ENCODE results near the gene NOD1. TPM values are rescaled to one million over a fixed set of nuclear protein-coding genes. Genes with fewer than 3 reads are reported as not detected.

Gene NOD1
- polyA plus RNA-seq, 2 of the 4 experiments (the other 2 are of a cell fraction) = 4.8 to 6.5 TPM

DNA sequence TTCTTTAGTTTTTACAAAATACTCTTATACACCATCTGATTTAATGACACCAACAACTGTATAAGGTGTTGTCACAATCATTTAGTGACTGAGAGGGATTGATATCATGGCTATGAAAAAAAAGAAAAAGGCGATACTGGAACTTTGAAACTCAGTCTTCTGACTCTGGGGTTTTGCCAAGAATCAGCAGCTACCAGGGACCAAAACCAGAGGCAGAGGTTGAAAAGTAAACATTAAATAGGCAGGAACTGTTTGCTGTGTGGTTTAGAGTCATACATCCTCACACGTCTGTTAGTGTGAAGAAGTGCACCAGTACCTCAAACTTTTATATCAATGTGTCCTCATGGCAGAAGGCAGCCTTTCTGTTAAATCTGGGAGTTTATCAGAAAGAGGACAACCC, 46.0 kb upstream of the NOD1 start:
- Histone ChIP-seq H3K9me3 (no peaks in the 10 kb centered on the region), H3K27ac (no peak overlapping the region), H3K4me1 (peaks cover 18% of the 10 kb centered on the region; the same call in 2 of the 3 replicates), H3K4me2 (no peak overlapping the region), H3K4me3 (no peak overlapping the region)
- CTCF ChIA-PET = interaction anchor here (0.6 to 1.3 kb wide), 3 partner anchors 9 to 111 kb away, joined by 3 to 4 read pairs (median 4); no protein-coding TSS in a partner anchor
- POLR2A ChIA-PET = no interaction called here
- ATAC-seq (no peak), DNase-seq (ENCODE audit: low read depth in 1 of 2, low spot score in 1 of 2) (no peak), FAIRE-seq (no peak)
- 48% methylated on average over 2 of the region's 2 CpGs for WGBS (ENCODE audit: missing lambda C conversion rate)
- no peak for TF ChIP-seq GATA3 (IDR thresholded peaks at IDR 0.05; ENCODE audit: borderline replicate concordance)

DNA sequence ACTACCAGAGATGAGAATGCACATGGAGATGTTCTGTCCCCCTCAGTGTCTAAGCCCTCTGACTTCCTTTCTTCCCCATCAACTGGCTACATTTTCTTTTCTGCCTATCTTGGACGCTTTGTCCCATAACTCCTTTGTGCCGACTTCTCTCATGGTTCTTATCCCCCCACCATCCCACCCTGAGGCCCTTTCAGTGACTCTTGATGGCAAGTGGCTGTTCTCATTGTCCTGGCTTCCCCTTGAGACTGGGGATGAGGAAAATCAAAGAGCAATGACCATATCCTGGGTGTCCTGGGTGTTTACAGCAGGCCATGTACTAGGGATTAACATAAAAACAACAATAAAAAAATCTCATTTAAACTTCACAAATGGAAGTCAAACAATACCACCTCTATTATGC, 44.9 kb upstream of the NOD1 start:
- H3K4me2 ChIP-seq = no peak overlapping the region
- 74% methylated on average over 2 of the region's 2 CpGs for WGBS (ENCODE audit: missing lambda C conversion rate)
- ATAC-seq (no peak), DNase-seq (ENCODE audit: low read depth in 1 of 2, low spot score in 1 of 2) (no peak), FAIRE-seq (no peak)
- H3K4me3 ChIP-seq = no peak overlapping the region
- H3K27ac ChIP-seq = no peak overlapping the region
- no peak for TF ChIP-seq FOXS1 (CRISPR knock-in tag; IDR thresholded peaks at IDR 0.05)
- TF ChIP-seq RNF2 (IDR thresholded peaks at IDR 0.05; ENCODE audit: borderline replicate concordance, low read depth) = no peak
- no peak for TF ChIP-seq CHD2 (IDR thresholded peaks at IDR 0.05; ENCODE audit: low read length, partially characterized antibody)
- no peak for TF ChIP-seq BCL3 (IDR thresholded peaks at IDR 0.05)
- TF ChIP-seq MAFK (IDR thresholded peaks at IDR 0.05; ENCODE audit: partially characterized antibody) = no peak
- no peak for TF ChIP-seq ATOH8 (CRISPR knock-in tag; IDR thresholded peaks at IDR 0.05; ENCODE audit: low read depth)
- TF ChIP-seq E2F6 (IDR thresholded peaks at IDR 0.05; ENCODE audit: borderline replicate concordance, low read depth) = no peak
- no peak for TF ChIP-seq HOXA7 (CRISPR knock-in tag; IDR thresholded peaks at IDR 0.05)
- TF ChIP-seq, protein P1, sequence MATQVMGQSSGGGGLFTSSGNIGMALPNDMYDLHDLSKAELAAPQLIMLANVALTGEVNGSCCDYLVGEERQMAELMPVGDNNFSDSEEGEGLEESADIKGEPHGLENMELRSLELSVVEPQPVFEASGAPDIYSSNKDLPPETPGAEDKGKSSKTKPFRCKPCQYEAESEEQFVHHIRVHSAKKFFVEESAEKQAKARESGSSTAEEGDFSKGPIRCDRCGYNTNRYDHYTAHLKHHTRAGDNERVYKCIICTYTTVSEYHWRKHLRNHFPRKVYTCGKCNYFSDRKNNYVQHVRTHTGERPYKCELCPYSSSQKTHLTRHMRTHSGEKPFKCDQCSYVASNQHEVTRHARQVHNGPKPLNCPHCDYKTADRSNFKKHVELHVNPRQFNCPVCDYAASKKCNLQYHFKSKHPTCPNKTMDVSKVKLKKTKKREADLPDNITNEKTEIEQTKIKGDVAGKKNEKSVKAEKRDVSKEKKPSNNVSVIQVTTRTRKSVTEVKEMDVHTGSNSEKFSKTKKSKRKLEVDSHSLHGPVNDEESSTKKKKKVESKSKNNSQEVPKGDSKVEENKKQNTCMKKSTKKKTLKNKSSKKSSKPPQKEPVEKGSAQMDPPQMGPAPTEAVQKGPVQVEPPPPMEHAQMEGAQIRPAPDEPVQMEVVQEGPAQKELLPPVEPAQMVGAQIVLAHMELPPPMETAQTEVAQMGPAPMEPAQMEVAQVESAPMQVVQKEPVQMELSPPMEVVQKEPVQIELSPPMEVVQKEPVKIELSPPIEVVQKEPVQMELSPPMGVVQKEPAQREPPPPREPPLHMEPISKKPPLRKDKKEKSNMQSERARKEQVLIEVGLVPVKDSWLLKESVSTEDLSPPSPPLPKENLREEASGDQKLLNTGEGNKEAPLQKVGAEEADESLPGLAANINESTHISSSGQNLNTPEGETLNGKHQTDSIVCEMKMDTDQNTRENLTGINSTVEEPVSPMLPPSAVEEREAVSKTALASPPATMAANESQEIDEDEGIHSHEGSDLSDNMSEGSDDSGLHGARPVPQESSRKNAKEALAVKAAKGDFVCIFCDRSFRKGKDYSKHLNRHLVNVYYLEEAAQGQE (IDR thresholded peaks at IDR 0.05) = no peak
- TF ChIP-seq HEYL (CRISPR knock-in tag; IDR thresholded peaks at IDR 0.05) = no peak
- no peak for TF ChIP-seq CBX8 (IDR thresholded peaks at IDR 0.05)
- TF ChIP-seq EHF (CRISPR knock-in tag; IDR thresholded peaks at IDR 0.05) = no peak
- no peak for TF ChIP-seq MYC (IDR thresholded peaks at IDR 0.05; ENCODE audit: borderline replicate concordance, low read length)
- TF ChIP-seq RARB (CRISPR knock-in tag; IDR thresholded peaks at IDR 0.05) = no peak
- no peak for TF ChIP-seq CTCF (IDR thresholded peaks at IDR 0.05)
- no peak for TF ChIP-seq FOSL2 (IDR thresholded peaks at IDR 0.05)
- TF ChIP-seq FOSL2 (CRISPR knock-in tag; IDR thresholded peaks at IDR 0.05) = no peak
- no peak for TF ChIP-seq CBX2 (IDR thresholded peaks at IDR 0.05; ENCODE audit: borderline replicate concordance, low read depth)
- TF ChIP-seq, protein P2, sequence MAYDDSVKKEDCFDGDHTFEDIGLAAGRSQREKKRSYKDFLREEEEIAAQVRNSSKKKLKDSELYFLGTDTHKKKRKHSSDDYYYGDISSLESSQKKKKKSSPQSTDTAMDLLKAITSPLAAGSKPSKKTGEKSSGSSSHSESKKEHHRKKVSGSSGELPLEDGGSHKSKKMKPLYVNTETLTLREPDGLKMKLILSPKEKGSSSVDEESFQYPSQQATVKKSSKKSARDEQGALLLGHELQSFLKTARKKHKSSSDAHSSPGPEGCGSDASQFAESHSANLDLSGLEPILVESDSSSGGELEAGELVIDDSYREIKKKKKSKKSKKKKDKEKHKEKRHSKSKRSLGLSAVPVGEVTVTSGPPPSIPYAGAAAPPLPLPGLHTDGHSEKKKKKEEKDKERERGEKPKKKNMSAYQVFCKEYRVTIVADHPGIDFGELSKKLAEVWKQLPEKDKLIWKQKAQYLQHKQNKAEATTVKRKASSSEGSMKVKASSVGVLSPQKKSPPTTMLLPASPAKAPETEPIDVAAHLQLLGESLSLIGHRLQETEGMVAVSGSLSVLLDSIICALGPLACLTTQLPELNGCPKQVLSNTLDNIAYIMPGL (CRISPR knock-in tag; IDR thresholded peaks at IDR 0.05; ENCODE audit: borderline replicate concordance) = no peak
- CTCF ChIA-PET = interaction anchor here (0.6 to 2.8 kb wide), 2 partner anchors 13 to 137 kb away, joined by 4 to 12 read pairs; no protein-coding TSS in a partner anchor
- no peaks in the 10 kb centered on the region for H3K9me3 ChIP-seq
- POLR2A ChIA-PET = no interaction called here
- peaks cover 18% of the 10 kb centered on the region; the same call in 2 of the 3 replicates for H3K4me1 ChIP-seq

Data from A549 (cell line).